Stimulated activated CD8-positive, alpha-beta memory T cell treated with anti-CD3 and anti-CD28 coated beads, Interleukin-7, amount 100 ng/mL, for 4 hours (primary cell): Measurements from ENCODE around the gene DPH2.

ENCODE experiments used
- DNase-seq, 2 donors: peaks; one replicate each; pipeline ENCODE4 v3.0.0-alpha.2; 2020; ENCODE audit warnings: low read depth in 2 of 2

Gene DPH2

GRCh38 chr1:43968348-43968948 is 1.4 kb upstream of the DPH2 start:
- DNase-seq, result no peak

GRCh38 chr1:43969416-43969745 is 429 bp upstream of the DPH2 start:
- DNase-seq, result no peak

- DNase-seq, result no peak
These were observed 692 bp downstream of the DPH2 start for GRCh38 chr1:43970502-43970901.

DNA sequence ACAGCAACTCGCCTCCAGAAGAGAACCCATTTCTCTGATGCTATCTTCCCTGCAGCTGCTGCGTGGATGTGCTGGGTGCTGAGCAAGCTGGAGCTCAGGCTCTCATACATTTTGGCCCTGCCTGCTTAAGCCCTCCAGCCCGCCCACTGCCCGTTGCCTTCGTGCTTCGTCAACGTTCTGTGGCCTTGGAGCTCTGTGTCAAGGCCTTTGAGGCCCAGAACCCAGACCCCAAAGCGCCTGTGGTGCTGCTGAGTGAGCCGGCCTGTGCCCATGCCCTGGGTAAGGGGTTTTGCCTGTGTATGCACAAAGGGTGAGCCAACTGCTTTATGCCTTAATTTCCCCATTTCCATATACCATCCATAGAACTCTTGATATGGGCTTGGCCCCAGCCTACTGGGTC is 1.1 kb downstream of the DPH2 start:
- DNase-seq, result no peak

DNA sequence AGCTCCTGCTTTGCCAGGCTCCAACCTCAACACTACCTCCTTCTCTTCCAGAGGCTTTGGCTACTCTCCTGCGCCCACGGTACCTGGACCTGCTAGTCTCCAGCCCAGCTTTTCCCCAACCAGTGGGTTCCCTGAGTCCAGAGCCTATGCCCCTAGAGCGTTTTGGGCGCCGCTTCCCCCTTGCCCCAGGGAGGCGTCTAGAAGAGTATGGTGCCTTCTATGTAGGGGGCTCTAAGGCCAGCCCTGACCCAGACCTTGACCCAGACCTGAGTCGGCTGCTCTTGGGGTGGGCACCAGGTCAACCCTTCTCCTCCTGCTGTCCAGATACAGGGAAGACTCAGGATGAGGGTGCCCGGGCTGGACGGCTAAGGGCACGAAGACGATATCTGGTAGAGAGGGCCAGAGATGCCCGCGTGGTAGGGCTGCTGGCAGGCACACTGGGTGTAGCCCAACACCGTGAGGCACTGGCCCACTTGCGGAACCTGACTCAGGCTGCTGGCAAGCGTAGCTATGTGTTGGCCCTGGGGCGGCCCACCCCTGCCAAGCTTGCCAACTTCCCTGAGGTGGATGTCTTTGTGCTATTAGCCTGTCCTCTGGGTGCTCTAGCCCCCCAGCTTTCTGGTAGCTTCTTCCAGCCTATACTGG is 1.6 kb downstream of the DPH2 start:
- DNase-seq, result no peak

- DNase-seq, result no peak
These were observed 4.2 kb downstream of the DPH2 start for GRCh38 chr1:43973981-43974442.

DNA sequence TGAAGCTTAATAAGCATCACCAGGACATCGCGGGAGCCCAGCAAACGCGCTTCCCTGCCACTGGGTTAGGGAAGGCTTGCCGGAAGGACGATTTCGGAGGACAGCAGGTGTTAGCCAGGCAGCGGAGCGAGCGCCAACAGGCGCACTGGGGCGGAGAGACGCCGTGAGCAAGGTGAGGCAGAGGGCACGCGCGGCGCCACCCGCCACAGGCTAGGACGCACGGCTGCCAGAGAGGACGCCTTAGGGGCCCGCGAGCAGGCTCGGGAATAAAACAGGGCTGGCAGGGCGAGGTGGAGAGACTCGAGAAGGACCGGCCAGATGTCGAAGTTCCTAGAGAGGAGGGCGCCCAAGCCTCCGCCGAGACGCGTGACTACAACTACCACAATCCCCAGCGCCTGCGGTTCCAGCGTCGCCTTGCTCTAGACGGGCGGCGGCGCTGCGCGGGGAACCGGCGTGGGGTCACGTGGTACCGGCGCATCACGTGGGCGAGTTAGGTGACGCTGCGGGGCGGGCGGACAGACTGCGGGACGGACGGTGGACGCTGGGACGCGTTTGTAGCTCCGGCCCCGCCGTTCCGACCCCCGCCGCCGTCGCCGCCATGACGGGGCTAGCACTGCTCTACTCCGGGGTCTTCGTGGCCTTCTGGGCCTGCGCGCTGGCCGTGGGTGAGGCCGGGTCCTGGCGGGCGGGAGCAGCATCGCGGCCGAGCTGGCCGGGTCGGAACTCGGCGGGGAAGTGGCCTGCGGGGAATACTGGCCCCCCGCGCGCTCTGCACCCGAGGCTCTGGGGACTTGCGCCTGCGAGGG is 4.8 kb downstream of the DPH2 start, which contains the start of gene ATP6V0B:
Gene ATP6V0B, plus strand, starts transcription at position 518 of the 806 bp plus-strand sequence. Its CDS starts 81 bp downstream, at position 599.
- DNase-seq, result peak; percentile 87 to 93

DNA sequence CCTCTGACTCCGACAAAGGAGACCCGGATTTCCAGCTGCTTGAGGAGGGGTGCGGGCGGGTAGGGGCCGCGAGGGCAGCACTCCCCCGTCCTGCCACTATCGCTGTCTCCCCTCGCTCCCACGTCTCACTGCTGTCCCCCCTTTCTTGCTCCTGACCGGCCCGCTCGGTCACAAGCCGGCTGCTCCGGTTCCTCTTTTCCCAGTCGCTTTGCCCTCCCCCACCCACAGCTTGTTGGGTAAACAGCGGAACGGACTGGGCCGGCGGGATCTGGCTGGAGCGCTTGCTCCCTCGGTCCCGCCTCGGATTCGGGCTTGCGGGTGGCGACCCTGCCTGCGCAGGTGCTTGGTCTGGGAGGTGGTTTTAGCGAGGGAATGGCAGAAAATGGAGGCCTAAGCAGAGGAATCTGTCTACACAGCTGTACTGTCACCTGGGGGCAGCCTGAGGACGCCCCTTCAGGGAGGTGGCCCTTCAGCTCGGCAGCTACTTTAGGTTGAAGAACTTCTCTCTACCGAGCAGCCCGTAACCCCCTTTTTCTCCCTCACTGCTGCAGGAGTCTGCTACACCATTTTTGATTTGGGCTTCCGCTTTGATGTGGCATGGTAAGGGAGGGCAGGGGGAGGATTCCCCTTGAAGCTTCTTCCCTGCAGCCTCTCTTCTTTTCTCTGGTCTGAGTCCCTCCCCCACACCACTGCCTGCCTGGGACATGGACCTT is 5.6 kb downstream of the DPH2 start:
- DNase-seq, result no peak

GRCh38 chr1:43976045-43976444 is 6.2 kb downstream of the DPH2 start:
- no peak for DNase-seq

GRCh38 chr1:43976890-43977289 is 7.1 kb downstream of the DPH2 start:
- no peak for DNase-seq

- DNase-seq, result no peak
These were observed 7.8 kb downstream of the DPH2 start for GRCh38 chr1:43977376-43978263.

- DNase-seq, result no peak
These were observed 8.4 kb downstream of the DPH2 start for GRCh38 chr1:43978264-43978550.

DNA sequence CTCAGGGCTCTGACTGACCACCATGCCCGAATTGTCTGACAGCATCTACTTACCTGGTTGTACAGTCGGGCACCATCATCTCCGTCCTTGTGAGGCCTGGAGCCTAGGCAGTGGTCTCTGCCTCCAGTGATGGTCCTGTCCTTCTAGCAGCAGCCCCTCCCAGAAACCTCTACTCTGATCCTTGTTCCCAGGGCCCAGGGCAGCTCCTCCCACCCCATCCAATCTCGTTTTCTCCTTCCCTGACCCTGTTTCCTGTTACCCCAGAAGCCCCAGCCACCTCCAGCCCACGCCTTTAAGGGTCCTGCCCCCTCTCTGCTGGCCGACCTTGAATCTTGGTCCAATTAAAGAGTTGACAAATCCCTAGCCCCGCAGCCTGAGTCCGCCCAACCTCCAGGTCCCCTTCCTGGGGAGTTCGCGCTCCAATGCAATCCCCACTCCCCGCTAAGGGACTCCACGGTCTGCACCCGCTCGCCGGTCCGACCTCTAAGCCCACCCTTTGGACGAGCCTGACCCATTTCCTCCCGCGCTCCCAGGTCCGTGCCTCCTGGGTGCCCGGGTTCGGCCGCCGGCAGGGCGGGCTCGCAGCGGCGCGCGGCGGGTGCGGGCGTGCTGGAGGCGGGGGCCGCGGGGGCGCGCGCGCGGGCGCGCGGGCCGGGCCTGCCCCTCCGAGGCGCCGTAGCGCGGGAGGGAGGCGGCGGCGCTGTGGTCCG is 8.9 kb downstream of the DPH2 start, which contains the start of gene B4GALT2:
Gene B4GALT2, plus strand, starts transcription at position 660 of the 710 bp plus-strand sequence. CDS start 1,951 bp downstream, outside the sequence.
- DNase-seq, result peak in 1 of 2 donors; percentile 34

DNA sequence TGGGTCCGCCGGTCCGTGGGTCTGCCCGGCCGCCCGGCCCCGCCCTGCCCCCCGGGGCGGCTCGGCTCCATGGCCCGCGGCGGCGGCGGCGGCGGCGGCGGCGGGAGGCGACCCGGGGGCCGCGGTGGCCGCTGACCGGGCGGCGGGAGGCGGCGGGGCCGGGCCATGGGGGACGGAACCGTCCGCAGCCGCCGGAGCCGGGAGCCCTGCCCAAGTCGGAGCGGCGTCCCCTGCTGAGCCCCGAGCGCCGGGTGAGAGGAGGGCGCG is 9.4 kb downstream of the DPH2 start:
- no peak for DNase-seq

DNA sequence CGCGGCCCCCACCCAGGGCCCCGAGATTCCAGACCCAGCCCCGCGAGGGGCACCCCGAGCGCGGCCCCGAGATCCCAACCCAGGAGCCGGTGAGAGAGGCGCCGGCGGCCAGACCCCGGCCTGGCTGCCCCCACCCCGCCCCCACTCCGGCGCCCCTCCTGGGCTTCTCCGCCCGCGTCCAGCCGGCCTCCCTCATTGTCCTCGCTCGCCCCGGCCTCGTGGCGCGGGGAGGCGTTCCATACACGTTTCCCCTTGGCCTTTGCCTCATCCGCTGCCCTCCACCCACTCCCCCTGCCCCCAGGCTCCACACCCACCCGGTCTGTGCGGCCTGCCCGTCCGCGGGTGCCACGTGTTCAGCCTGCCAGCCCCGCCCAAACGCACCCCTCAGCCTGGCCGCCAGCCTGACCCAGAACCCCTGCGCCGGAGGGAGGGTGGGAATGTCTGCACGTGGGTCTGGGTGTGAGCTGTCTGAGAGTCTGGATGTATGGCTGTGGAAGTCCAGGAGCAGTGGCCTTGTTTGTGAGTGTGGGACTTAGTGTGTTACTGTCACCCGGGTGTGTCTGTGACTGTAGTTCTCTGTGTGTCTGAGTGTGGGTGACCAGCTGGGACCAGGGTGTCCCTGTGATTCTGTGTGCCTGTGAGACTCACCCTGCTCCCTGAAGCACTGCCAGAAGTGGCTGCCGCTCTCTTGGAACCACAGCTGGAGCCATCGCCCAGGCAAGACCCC is 9.9 kb downstream of the DPH2 start:
- DNase-seq, result peak in 1 of 2 donors; percentile 26

DNA sequence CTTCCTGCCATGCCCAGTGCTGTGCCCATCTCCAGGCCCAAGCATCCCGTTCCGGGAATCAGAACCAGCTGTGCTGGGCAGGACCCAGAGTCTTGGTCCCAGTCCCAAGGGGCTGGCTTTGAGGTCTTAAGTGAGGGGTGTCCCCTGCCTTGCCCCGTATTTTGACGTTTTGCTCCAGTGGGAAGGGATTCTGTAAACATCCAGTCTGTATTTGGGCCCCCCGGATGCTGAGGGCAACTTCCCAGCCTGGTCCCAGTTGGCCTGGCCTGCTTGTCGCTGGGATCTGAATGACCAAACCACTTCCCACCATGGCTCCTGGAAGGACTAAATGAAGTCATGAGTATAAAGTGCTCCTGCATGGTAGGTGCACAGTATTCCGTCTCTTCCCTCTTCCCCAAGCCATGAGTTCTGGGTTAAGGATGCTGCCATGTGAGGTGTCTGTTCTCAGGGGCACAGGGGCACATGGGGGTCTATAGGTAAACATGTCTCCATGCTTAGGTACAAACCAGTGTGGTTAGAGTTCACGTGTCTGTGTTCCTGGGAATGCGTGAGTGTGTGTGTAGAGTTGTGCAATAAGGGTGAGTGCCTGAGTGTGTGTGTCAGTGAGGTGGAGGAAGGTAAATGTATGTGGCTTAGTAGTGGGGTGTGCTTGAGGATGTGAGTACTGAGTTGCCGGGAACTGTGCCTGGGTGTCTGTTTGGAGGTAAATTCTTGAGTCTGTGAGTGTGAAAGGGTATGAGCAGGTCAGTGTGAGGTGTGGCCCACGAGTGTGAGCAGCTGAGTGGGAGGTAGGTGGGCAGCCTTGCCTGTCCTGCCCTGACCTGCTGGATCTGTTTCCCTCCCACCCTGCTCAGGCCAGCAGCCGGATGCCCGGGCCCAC is 10.7 kb downstream of the DPH2 start:
- no peak for DNase-seq

GRCh38 chr1:43981135-43981491 is 11.3 kb downstream of the DPH2 start:
- no peak for DNase-seq

- DNase-seq, result no peak
These were observed 11.8 kb downstream of the DPH2 start for GRCh38 chr1:43981636-43982035.

- no peak for DNase-seq
These were observed 12.4 kb downstream of the DPH2 start for GRCh38 chr1:43982241-43982640.
